ENCODE measurements around the gene PNCK. TPM values are rescaled to one million over a fixed set of nuclear protein-coding genes. Genes with fewer than 3 reads are reported as not detected.
"Not testable (repeated sequence)": the region's sequence is repeated elsewhere in the genome, so short reads cannot be mapped to it uniquely, and the experiment has no call there.

The PNCK gene
- total RNA-seq, 2 donors from 2014 or later, result 0.50 to 1.2 TPM

GRCh38 chrX:153687121-153688039 is 13.8 kb upstream of the PNCK start, which contains the start of gene SLC6A8:
Gene SLC6A8 (plus strand): TSS chrX:153687926. CDS start chrX:153688575, 649 bp downstream.
- DNase-seq (peak; percentile 33 to 39), ATAC-seq (replicated peaks in 1 of 2) (peak; percentile 49 to 50)
- Mint-ChIP-seq H3K9me3 (no peaks in the 10 kb centered on the region), H3K27me3 (ENCODE audit: low read depth) (peaks cover 19% of the 10 kb centered on the region), H3K4me3 (peak within 1 kb of the TSS; percentile 80 to 84), H3K27ac (no peak within 1 kb of the TSS), H3K4me1 (ENCODE audit: low read depth) (no peaks in the 10 kb centered on the region), H3K36me3 (ENCODE audit: insufficient read depth in 2 of 2) (no peaks in the 10 kb centered on the region)

- Mint-ChIP-seq H3K27me3 (ENCODE audit: low read depth) (peaks cover 19% of the 10 kb centered on the region), H3K4me1 (ENCODE audit: low read depth) (no peaks in the 10 kb centered on the region), H3K9me3 (no peaks in the 10 kb centered on the region), H3K27ac (no peak overlapping the region), H3K36me3 (ENCODE audit: insufficient read depth in 2 of 2) (no peaks in the 10 kb centered on the region), H3K4me3 (peak overlapping the region in 1 of 2 donors; percentile 27)
- ATAC-seq (replicated peaks in 1 of 2), result no peak
- DNase-seq, result no peak
These were observed 13.1 kb upstream of the PNCK start for GRCh38 chrX:153686711-153687110.

GRCh38 chrX:153685751-153686696 is 12.4 kb upstream of the PNCK start:
- Mint-ChIP-seq H3K4me3 (peak overlapping the region in 1 of 2 donors; percentile 27), H3K9me3 (no peaks in the 10 kb centered on the region)

GRCh38 chrX:153685156-153685536 is 11.5 kb upstream of the PNCK start:
- no peak overlapping the region for H3K27ac Mint-ChIP-seq
- H3K27me3 Mint-ChIP-seq (ENCODE audit: low read depth), result peaks cover 19% of the 10 kb centered on the region
- H3K4me3 Mint-ChIP-seq, result no peak overlapping the region
- no peaks in the 10 kb centered on the region for H3K9me3 Mint-ChIP-seq
- no peaks in the 10 kb centered on the region for H3K4me1 Mint-ChIP-seq (ENCODE audit: low read depth)
- DNase-seq (no peak), ATAC-seq (replicated peaks in 1 of 2) (no peak)
- H3K36me3 Mint-ChIP-seq (ENCODE audit: insufficient read depth in 2 of 2), result no peaks in the 10 kb centered on the region

More at GRCh38 chrX:153685751-153686696, 12.4 kb upstream of the PNCK start:
- H3K36me3 Mint-ChIP-seq (ENCODE audit: insufficient read depth in 2 of 2), result no peaks in the 10 kb centered on the region
- DNase-seq (no peak), ATAC-seq (replicated peaks in 1 of 2) (no peak)
- peaks cover 19% of the 10 kb centered on the region for H3K27me3 Mint-ChIP-seq (ENCODE audit: low read depth)
- H3K4me1 Mint-ChIP-seq (ENCODE audit: low read depth), result no peaks in the 10 kb centered on the region
- no peak overlapping the region for H3K27ac Mint-ChIP-seq

- Mint-ChIP-seq H3K4me1 (ENCODE audit: low read depth) (no peaks in the 10 kb centered on the region), H3K9me3 (no peaks in the 10 kb centered on the region), H3K27ac (no peak overlapping the region), H3K27me3 (ENCODE audit: low read depth) (peaks cover 19% of the 10 kb centered on the region), H3K36me3 (ENCODE audit: insufficient read depth in 2 of 2) (no peaks in the 10 kb centered on the region), H3K4me3 (no peak overlapping the region)
- no peak for DNase-seq
- ATAC-seq (replicated peaks in 1 of 2), result no peak
These were observed 11.0 kb upstream of the PNCK start for GRCh38 chrX:153684467-153685155.

GRCh38 chrX:153683486-153683885 is 9.9 kb upstream of the PNCK start:
- not testable (repeated sequence) for ATAC-seq (replicated peaks in 1 of 2)

GRCh38 chrX:153681175-153681574 is 7.6 kb upstream of the PNCK start:
- DNase-seq (no peak), ATAC-seq (replicated peaks in 1 of 2) (no peak)
- H3K27me3 Mint-ChIP-seq (ENCODE audit: low read depth), result peaks cover 24% of the 10 kb centered on the region
- H3K9me3 Mint-ChIP-seq, result no peaks in the 10 kb centered on the region
- no peak overlapping the region for H3K27ac Mint-ChIP-seq
- no peaks in the 10 kb centered on the region for H3K36me3 Mint-ChIP-seq (ENCODE audit: insufficient read depth in 2 of 2)
- H3K4me1 Mint-ChIP-seq (ENCODE audit: low read depth), result no peaks in the 10 kb centered on the region
- H3K4me3 Mint-ChIP-seq, result no peak overlapping the region

More at GRCh38 chrX:153683486-153683885, 9.9 kb upstream of the PNCK start:
- H3K27ac Mint-ChIP-seq; H3K4me1 Mint-ChIP-seq (ENCODE audit: low read depth); H3K4me3 Mint-ChIP-seq; DNase-seq; H3K36me3 Mint-ChIP-seq (ENCODE audit: insufficient read depth in 2 of 2); H3K9me3 Mint-ChIP-seq: not testable (repeated sequence)
- peaks cover 21% of the 10 kb centered on the region for H3K27me3 Mint-ChIP-seq (ENCODE audit: low read depth)

GRCh38 chrX:153674219-153674851 is 722 bp upstream of the PNCK start:
- Mint-ChIP-seq H3K4me1 (ENCODE audit: low read depth) (no peaks in the 10 kb centered on the region), H3K9me3 (no peaks in the 10 kb centered on the region), H3K36me3 (ENCODE audit: insufficient read depth in 2 of 2) (no peaks in the 10 kb centered on the region), H3K27ac (no peak overlapping the region), H3K4me3 (peak overlapping the region; percentile 23 to 61), H3K27me3 (ENCODE audit: low read depth) (peaks cover 43% of the 10 kb centered on the region)
- ATAC-seq (replicated peaks in 1 of 2) (no peak), DNase-seq (no peak)

- no peak for ATAC-seq (replicated peaks in 1 of 2)
- H3K4me1 Mint-ChIP-seq (ENCODE audit: low read depth), result peaks cover 4% of the 10 kb centered on the region
- no peaks in the 10 kb centered on the region for H3K9me3 Mint-ChIP-seq
- peaks cover 36% of the 10 kb centered on the region for H3K27me3 Mint-ChIP-seq (ENCODE audit: low read depth)
- H3K4me3 Mint-ChIP-seq, result peak overlapping the region; percentile 4 to 53
- H3K27ac Mint-ChIP-seq, result no peak overlapping the region
- no peaks in the 10 kb centered on the region for H3K36me3 Mint-ChIP-seq (ENCODE audit: insufficient read depth in 2 of 2)
- no peak for DNase-seq
These were observed 834 bp downstream of the PNCK start for GRCh38 chrX:153672531-153673427.

GRCh38 chrX:153671589-153672530 is 1.8 kb downstream of the PNCK start:
- Mint-ChIP-seq H3K27me3 (ENCODE audit: low read depth) (peaks cover 36% of the 10 kb centered on the region), H3K4me3 (no peak overlapping the region), H3K27ac (no peak overlapping the region), H3K9me3 (no peaks in the 10 kb centered on the region), H3K4me1 (ENCODE audit: low read depth) (peaks cover 10% of the 10 kb centered on the region), H3K36me3 (ENCODE audit: insufficient read depth in 2 of 2) (no peaks in the 10 kb centered on the region)
- no peak for DNase-seq
- ATAC-seq (replicated peaks in 1 of 2), result no peak
